ENCODE results near the gene ZBTB9. TPM values are rescaled to one million over a fixed set of nuclear protein-coding genes. Genes with fewer than 3 reads are reported as not detected.

ZBTB9 gene
- total and polyA plus RNA-seq, 2 donors (not counting 1 experiment from before 2014, with no cell fraction given), result 2.9 to 11.8 TPM

DNA sequence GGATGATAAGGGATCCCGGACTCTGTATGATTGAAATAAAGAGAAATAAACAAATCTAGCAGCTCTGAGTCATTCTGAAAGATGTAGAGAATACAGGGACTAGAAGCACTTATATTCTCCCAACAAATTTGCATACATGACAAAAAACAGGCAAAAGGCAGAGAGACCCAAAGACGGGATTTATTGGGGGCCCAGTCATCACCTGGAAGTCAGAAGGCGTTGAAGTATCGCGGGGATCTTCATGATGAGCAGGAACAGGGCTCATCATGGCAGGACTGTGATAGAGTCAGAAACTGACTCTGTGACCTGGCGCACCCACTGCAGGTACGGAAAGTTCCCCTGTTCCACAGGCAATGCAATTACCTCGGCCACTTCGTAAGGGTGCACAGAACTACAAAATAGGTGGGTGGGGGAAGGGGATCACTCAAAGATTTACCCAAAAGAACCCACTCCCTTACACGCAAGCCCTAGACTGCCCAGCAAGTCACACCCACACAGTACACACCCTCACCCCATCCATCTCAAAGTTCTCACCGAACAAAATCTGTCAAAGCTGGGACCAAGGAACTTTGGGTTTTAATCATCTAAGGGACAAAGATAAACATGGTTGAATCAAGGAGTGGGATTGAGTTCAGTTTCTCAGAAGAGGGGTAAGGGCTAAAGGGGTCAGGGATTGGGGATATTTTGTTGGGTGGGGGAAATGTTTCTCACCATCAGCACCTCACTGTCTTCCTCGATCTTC lies 37.8 kb upstream of the ZBTB9 start:
- Mint-ChIP-seq H3K4me3 (peak overlapping the region; percentile 96), H3K9me3 (ENCODE audit: insufficient read depth) (no peaks in the 10 kb centered on the region), H3K27ac (peak overlapping the region; percentile 97), H3K27me3 (peaks cover 4% of the 10 kb centered on the region), H3K4me1 (peaks cover 75% of the 10 kb centered on the region)
- Histone ChIP-seq H3K79me2 (ENCODE audit: control insufficient read depth, insufficient read depth, low read length) (peaks cover 43% of the 10 kb centered on the region), H4K20me1 (ENCODE audit: control insufficient read depth, insufficient read depth, low read length, poor library complexity, severe bottlenecking) (peaks cover 13% of the 10 kb centered on the region), H3K9ac (ENCODE audit: low read length) (peak overlapping the region; percentile 89), H3K9me3 (ENCODE audit: control extremely low read depth in 1 of 3, control insufficient read depth in 2 of 3, insufficient read depth in 1 of 3, low read length in 2 of 3) (no peaks in the 10 kb centered on the region), H3K4me1 (ENCODE audit: control insufficient read depth in 2 of 2, insufficient read depth in 2 of 2, low read length in 2 of 2) (peaks cover 55 to 80% of the 10 kb centered on the region in 2 donors), H3K36me3 (replicated peaks in 1 of 2; ENCODE audit: control extremely low read depth in 1 of 2, control insufficient read depth in 1 of 2, extremely low read depth in 1 of 2, insufficient read depth in 2 of 2, low read length in 1 of 2) (peaks cover 0 to 44% of the 10 kb centered on the region in 2 experiments), H3K27me3 (replicated peaks in 1 of 4; ENCODE audit: control extremely low read depth in 1 of 4, control insufficient read depth in 3 of 4, insufficient read depth in 4 of 4, low read length in 3 of 4) (peaks cover 0 to 3% (median 0%) of the 10 kb centered on the region in 4 experiments), H3K4me3 (ENCODE audit: control extremely low read depth in 1 of 5, extremely low read depth in 1 of 5, insufficient read depth in 1 of 5, low read depth in 2 of 5, low read length in 4 of 5) (peak overlapping the region in 4 of 5 experiments; percentile 68 to 84 (median 74)), H3K4me2 (replicated peaks; ENCODE audit: low read depth, low read length, poor library complexity, severe bottlenecking) (peak overlapping the region; percentile 92), H2AFZ (ENCODE audit: insufficient read depth, low read depth, low read length, poor library complexity, severe bottlenecking) (peak overlapping the region; percentile 64), H3K27ac (ENCODE audit: low read length in 2 of 2) (peak overlapping the region; percentile 89 to 93)
- DNase-seq (peak; percentile 46), ATAC-seq (ENCODE audit: low read depth) (no peak)
- ChIA-PET POLR2A (interaction anchor here (1.3 kb wide), 1 partner anchor 154 kb away, joined by 4 read pairs; no protein-coding TSS in a partner anchor), CTCF (interaction anchor here (1.7 kb wide), 1 partner anchor 139 kb away, joined by 5 read pairs; the partner anchor contains the start of gene B3GALT4)
- TF ChIP-seq CTCF (IDR thresholded peaks at IDR 0.05) (no peak), EZH2 (IDR thresholded peaks at IDR 0.05; ENCODE audit: borderline replicate concordance, insufficient read depth, low read depth, low read length, poor library complexity, severe bottlenecking) (no peak)
- WGBS (ENCODE audit: insufficient coverage), result 74% methylated on average over 6 of the region's 12 CpGs
- intact Hi-C loops (cut with micrococcal nuclease), result no loop called here

Measured in B cell (primary cell).